A549 (cell line): ENCODE measurements around the gene ALOX12. TPM values are rescaled to one million over a fixed set of nuclear protein-coding genes. Genes with fewer than 3 reads are reported as not detected.
"Not testable (repeated sequence)": the region's sequence is repeated elsewhere in the genome, so short reads cannot be mapped to it uniquely, and the experiment has no call there.

Experiments
- ATAC-seq, 2 experiments: fragments of 200-7000 bp in 1 of 2; fragments of >200 bp in 1 of 2; cut with Nextera tagmentation in 1 of 2; cut with Tn5 transposase in 1 of 2; 3 replicates each; pipeline versions ENCODE4 v1.8.0 to v1.9.1; 2018 to 2020; ENCODE audit warnings: mild to moderate bottlenecking in 1 of 2, moderate library complexity in 1 of 2
- CTCF ChIA-PET: fragments of 300-600 bp; sonication (Branson Sonifier 250); formaldehyde crosslinking; extraction: SDS; loops from one replicate; lab custom pipeline; 2021; ENCODE audit warnings: antibody characterized with exemption, inconsistent platforms; lab: Yijun Ruan, JAX
- POLR2A ChIA-PET: fragments of 350-600 bp; formaldehyde crosslinking; extraction: SDS; loops from one replicate; lab custom pipeline; 2021; ENCODE audit warnings: antibody characterized with exemption, inconsistent platforms; lab: Yijun Ruan, JAX
- DNase-seq, 2 experiments: peaks; one replicate each; pipeline versions ENCODE4 v3.0.0 to v3.0.0-alpha.2; 2011 to 2016; ENCODE audit warnings: low read depth in 1 of 2, low spot score in 1 of 2
- FAIRE-seq: peaks from 2 replicates; lab custom pipeline; 2011; peaks lifted over from hg19 to GRCh38; lab: Jason Lieb, UNC
- H3K27ac ChIP-seq, 2 experiments: fragments of >200 bp; sonication (Bioruptor Twin); formaldehyde crosslinking; 3 replicates each; pipeline ENCODE4 v1.5.1; 2016 to 2017
- H3K4me1 ChIP-seq: fragments of >200 bp; sonication (Bioruptor Twin); formaldehyde crosslinking; 3 replicates; pipeline ENCODE4 v1.6.1; 2016
- H3K4me2 ChIP-seq: fragments of >200 bp; sonication (Bioruptor Twin); formaldehyde crosslinking; 3 replicates; pipeline ENCODE4 v1.6.1; 2016
- H3K4me3 ChIP-seq: fragments of >200 bp; sonication (Bioruptor Twin); formaldehyde crosslinking; 3 replicates; pipeline ENCODE4 v1.5.1; 2016
- H3K9me3 ChIP-seq: fragments of >200 bp; sonication (Bioruptor Twin); formaldehyde crosslinking; 3 replicates; pipeline ENCODE4 v1.6.1; 2016
- CHD2 ChIP-seq: fragments of 150-350 bp; IDR thresholded peaks from 2 replicates; pipeline ENCODE4 v1.6.1; 2014; ENCODE audit warnings: low read length; ENCODE audit not compliant: partially characterized antibody
- CTCF ChIP-seq: fragments of >200 bp; sonication (Bioruptor Twin); formaldehyde crosslinking; IDR thresholded peaks from 3 replicates; pipeline ENCODE4 v1.5.1; 2016
- EHF ChIP-seq: fragments of 250-450 bp; sonication (Bioruptor Pico); IDR thresholded peaks from 2 replicates; pipeline ENCODE4 v1.5.0; 2020; ENCODE audit warnings: mild to moderate bottlenecking
- FOXS1 ChIP-seq: fragments of 250-450 bp; sonication (Bioruptor Pico); IDR thresholded peaks from 2 replicates; pipeline ENCODE4 v1.5.0; 2020; ENCODE audit warnings: mild to moderate bottlenecking, moderate library complexity
- HOXB13 ChIP-seq: fragments of 250-450 bp; sonication (Bioruptor Pico); IDR thresholded peaks from 2 replicates; pipeline ENCODE4 v1.5.0; 2020; ENCODE audit warnings: low read depth, mild to moderate bottlenecking, moderate library complexity
- KDM5A ChIP-seq: fragments of 200-600 bp; sonication (generic); IDR thresholded peaks from 2 replicates; pipeline ENCODE4 v1.6.1; 2016; ENCODE audit warnings: antibody characterized with exemption, mild to moderate bottlenecking
- MAFK ChIP-seq: fragments of 450-650 bp; IDR thresholded peaks from 2 replicates; pipeline ENCODE4 v1.6.1; 2014; ENCODE audit not compliant: partially characterized antibody
- MAX ChIP-seq: IDR thresholded peaks from 2 replicates; pipeline ENCODE4 v1.6.1; 2012
- NFE2L2 ChIP-seq: fragments of 150-350 bp; conservative IDR thresholded peaks from 2 replicates; pipeline ENCODE4 v1.6.1; 2014; ENCODE audit warnings: low read length
- NR3C1 ChIP-seq: fragments of >200 bp; sonication (Bioruptor Twin); formaldehyde crosslinking; IDR thresholded peaks from 3 replicates; pipeline ENCODE4 v1.6.1; 2017
- PBX3 ChIP-seq: IDR thresholded peaks from 2 replicates; pipeline ENCODE4 v1.6.1; 2012
- PHF8 ChIP-seq: fragments of 200-600 bp; sonication (generic); IDR thresholded peaks from 2 replicates; pipeline ENCODE4 v1.6.1; 2016; ENCODE audit warnings: low read depth, mild to moderate bottlenecking, antibody characterized with exemption, moderate library complexity, borderline replicate concordance
- POLR2A ChIP-seq: IDR thresholded peaks from 2 replicates; pipeline ENCODE4 v1.6.1; 2012; ENCODE audit warnings: mild to moderate bottlenecking, low read length
- RAD21 ChIP-seq, 2 experiments: fragments of >200 bp in 1 of 2; sonication (Bioruptor Twin) in 1 of 2; formaldehyde crosslinking in 1 of 2; IDR thresholded peaks in 1 of 2; conservative IDR thresholded peaks in 1 of 2; 2 replicates in 1 of 2; 3 replicates in 1 of 2; pipeline ENCODE4 v1.6.1; 2012 to 2018; ENCODE audit warnings: inconsistent platforms in 1 of 2
- RARB ChIP-seq: fragments of 250-450 bp; sonication (Bioruptor Pico); IDR thresholded peaks from 2 replicates; pipeline ENCODE4 v1.8.0; 2021; ENCODE audit warnings: mild to moderate bottlenecking, moderate library complexity
- RCOR1 ChIP-seq: fragments of 150-350 bp; IDR thresholded peaks from 2 replicates; pipeline ENCODE4 v1.6.1; 2014; ENCODE audit warnings: antibody characterized with exemption, low read length, low read depth
- RFX5 ChIP-seq: fragments of 450-650 bp; IDR thresholded peaks from 2 replicates; pipeline ENCODE4 v1.7.1; 2014; ENCODE audit warnings: antibody characterized with exemption, mild to moderate bottlenecking, moderate library complexity
- SMC3 ChIP-seq: fragments of >200 bp; sonication (Bioruptor Twin); formaldehyde crosslinking; IDR thresholded peaks from 3 replicates; pipeline ENCODE4 v1.6.1; 2018; ENCODE audit warnings: inconsistent platforms
- ZSCAN20 ChIP-seq: fragments of 250-450 bp; sonication (Bioruptor Pico); IDR thresholded peaks from 2 replicates; pipeline ENCODE4 v1.8.0; 2022; ENCODE audit warnings: mild to moderate bottlenecking, moderate library complexity
- WGBS: methylation state at CpG from one replicate; pipeline ENCODE4 v1.1.6; 2017; ENCODE audit errors: missing lambda C conversion rate; 5-methylcytosine and 5-hydroxymethylcytosine counted together
- polyA plus RNA-seq, 4 experiments: library from polyadenylated mRNA; depleted of rRNA in 3 of 4; stranded (reverse); fragments of >200 nt; fragmentation: RNase III in 1 of 4; extraction: RNeasy Plus Mini Kit Qiagen cat#74134 plus additional on column Dnase treatment in 1 of 4; gene quantifications; 2 replicates in 3 of 4; 3 replicates in 1 of 4; pipeline ENCODE4 v1.2.3, GENCODE V29; 2011 to 2017
- TF ChIP-seq, protein P1 (sequence below): fragments of 450-650 bp; IDR thresholded peaks from 2 replicates; pipeline ENCODE4 v1.6.1; 2014; ENCODE audit warnings: antibody characterized with exemption
- TF ChIP-seq, protein P2 (sequence below): fragments of 250-450 bp; sonication (Bioruptor Pico); IDR thresholded peaks from 2 replicates; pipeline ENCODE4 v1.5.0; 2021; ENCODE audit warnings: mild to moderate bottlenecking, moderate library complexity, borderline replicate concordance

ALOX12 gene
- polyA plus RNA-seq, 2 of the 4 experiments (the other 2 are of a cell fraction): not detected

- TF ChIP-seq ZSCAN20 (CRISPR knock-in tag): no peak
- TF ChIP-seq KDM5A: no peak
- TF ChIP-seq PBX3: no peak
- TF ChIP-seq RAD21 (conservative IDR thresholded peaks at IDR 0.05 in 1 of 2, IDR thresholded peaks at IDR 0.05 in 1 of 2): peak; percentile 98 to 99
- 0 out of 2 replicates have a peak, but pooled peaks have one; percentile 31 for TF ChIP-seq MAX
These were observed 49.8 kb downstream of the ALOX12 start (continued) for GRCh38 chr17:7045492-7046126.

GRCh38 chr17:7046127-7046724 is 50.4 kb downstream of the ALOX12 start:
- POLR2A ChIA-PET: interaction anchor here (1.0 to 1.5 kb wide), 7 partner anchors 11 to 197 kb away, joined by 3 to 13 read pairs (median 5); partner anchors contain the start of genes GABARAP and SLC16A13
- ATAC-seq: peak; percentile 16 to 40; a peak in 4 of 6 replicates

GRCh38 chr17:7046725-7047397 is 51.0 kb downstream of the ALOX12 start:
- not testable (repeated sequence) for H3K4me3 ChIP-seq, H3K9me3 ChIP-seq, H3K27ac ChIP-seq, H3K4me2 ChIP-seq, FAIRE-seq, DNase-seq, ATAC-seq
- POLR2A ChIA-PET: interaction anchor here (1.1 to 1.5 kb wide), 3 partner anchors 63 to 131 kb away, joined by 3 to 7 read pairs (median 5); no protein-coding TSS in a partner anchor
- WGBS: 74% methylated on average over 26 of the region's 26 CpGs
- TF ChIP-seq, protein P1, sequence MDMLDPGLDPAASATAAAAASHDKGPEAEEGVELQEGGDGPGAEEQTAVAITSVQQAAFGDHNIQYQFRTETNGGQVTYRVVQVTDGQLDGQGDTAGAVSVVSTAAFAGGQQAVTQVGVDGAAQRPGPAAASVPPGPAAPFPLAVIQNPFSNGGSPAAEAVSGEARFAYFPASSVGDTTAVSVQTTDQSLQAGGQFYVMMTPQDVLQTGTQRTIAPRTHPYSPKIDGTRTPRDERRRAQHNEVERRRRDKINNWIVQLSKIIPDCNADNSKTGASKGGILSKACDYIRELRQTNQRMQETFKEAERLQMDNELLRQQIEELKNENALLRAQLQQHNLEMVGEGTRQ: peak; percentile 50; the same call in 1 of the 2 replicates
- CTCF ChIA-PET: interaction anchor here (0.6 to 34.0 kb wide), 46 partner anchors 8 to 514 kb away, joined by 3 to 1477 read pairs (median 8); partner anchors contain the start of genes ASGR1, ASGR2, CLEC10A and DVL2
- peaks cover 19% of the 10 kb centered on the region for H3K4me1 ChIP-seq

More at GRCh38 chr17:7046127-7046724, 50.4 kb downstream of the ALOX12 start:
- CTCF ChIA-PET: interaction anchor here (0.6 to 34.0 kb wide), 76 partner anchors 9 to 944 kb away, joined by 3 to 1477 read pairs (median 6); partner anchors contain the start of genes ACADVL, ACAP1, ASGR1 and ASGR2
- peak; percentile 34; the same call in 2 of the 3 replicates for TF ChIP-seq CTCF
- TF ChIP-seq RFX5: 0 out of 2 replicates have a peak, but pooled peaks have one; percentile 8
- peak; percentile 36; the same call in 1 of the 3 replicates for TF ChIP-seq SMC3
- TF ChIP-seq ZSCAN20 (CRISPR knock-in tag): no peak
- Histone ChIP-seq H3K4me1 (peaks cover 19% of the 10 kb centered on the region), H3K27ac (peak overlapping the region in 1 of 2 experiments; percentile 12; a peak in 1 of 6 replicates), H3K4me2 (peak overlapping the region; percentile 65), H3K4me3 (no peak overlapping the region), H3K9me3 (no peaks in the 10 kb centered on the region)
- 57% methylated on average over 15 of the region's 15 CpGs for WGBS
- DNase-seq (no peak), FAIRE-seq (no peak)

- no peak for ATAC-seq
- DNase-seq: no peak
- CTCF ChIA-PET: interaction anchor here (0.9 to 34.0 kb wide), 8 partner anchors 10 to 297 kb away, joined by 3 to 1477 read pairs (median 25); partner anchors contain the start of genes ASGR1 and ASGR2
- TF ChIP-seq HOXB13 (CRISPR knock-in tag) (no peak), NFE2L2 (no peak), ZSCAN20 (CRISPR knock-in tag) (no peak), PHF8 (no peak), POLR2A (no peak), NR3C1 (no peak), EHF (CRISPR knock-in tag) (no peak), RCOR1 (no peak), KDM5A (no peak), RARB (CRISPR knock-in tag) (no peak), FOXS1 (CRISPR knock-in tag) (no peak), RAD21 (conservative IDR thresholded peaks at IDR 0.05 in 1 of 2, IDR thresholded peaks at IDR 0.05 in 1 of 2) (no peak), CHD2 (no peak), MAFK (no peak)
- TF ChIP-seq, protein P2, sequence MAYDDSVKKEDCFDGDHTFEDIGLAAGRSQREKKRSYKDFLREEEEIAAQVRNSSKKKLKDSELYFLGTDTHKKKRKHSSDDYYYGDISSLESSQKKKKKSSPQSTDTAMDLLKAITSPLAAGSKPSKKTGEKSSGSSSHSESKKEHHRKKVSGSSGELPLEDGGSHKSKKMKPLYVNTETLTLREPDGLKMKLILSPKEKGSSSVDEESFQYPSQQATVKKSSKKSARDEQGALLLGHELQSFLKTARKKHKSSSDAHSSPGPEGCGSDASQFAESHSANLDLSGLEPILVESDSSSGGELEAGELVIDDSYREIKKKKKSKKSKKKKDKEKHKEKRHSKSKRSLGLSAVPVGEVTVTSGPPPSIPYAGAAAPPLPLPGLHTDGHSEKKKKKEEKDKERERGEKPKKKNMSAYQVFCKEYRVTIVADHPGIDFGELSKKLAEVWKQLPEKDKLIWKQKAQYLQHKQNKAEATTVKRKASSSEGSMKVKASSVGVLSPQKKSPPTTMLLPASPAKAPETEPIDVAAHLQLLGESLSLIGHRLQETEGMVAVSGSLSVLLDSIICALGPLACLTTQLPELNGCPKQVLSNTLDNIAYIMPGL (CRISPR knock-in tag): no peak
These were observed 51.7 kb downstream of the ALOX12 start for GRCh38 chr17:7047566-7047965.

More at GRCh38 chr17:7047566-7047965, 51.7 kb downstream of the ALOX12 start:
- no peaks in the 10 kb centered on the region for H3K9me3 ChIP-seq
- H3K4me1 ChIP-seq: peaks cover 19% of the 10 kb centered on the region
- H3K27ac ChIP-seq: no peak overlapping the region
- H3K4me2 ChIP-seq: no peak overlapping the region
- no peak for FAIRE-seq
- POLR2A ChIA-PET: interaction anchor here (0.6 to 0.7 kb wide), 2 partner anchors 10 to 436 kb away, joined by 3 read pairs; no protein-coding TSS in a partner anchor
- WGBS: 76% methylated on average over 6 of the region's 6 CpGs
- H3K4me3 ChIP-seq: no peak overlapping the region
